ENCODE data around the gene TAF10.

- no peak for TF ChIP-seq CTCF (IDR thresholded peaks at IDR 0.05)
- no peak for TF ChIP-seq POLR2A (IDR thresholded peaks at IDR 0.05)
Observed at GRCh38 chr11:6646071-6646470, 34.1 kb upstream of the TAF10 start.
